Fibroblast of lung (primary cell): ENCODE measurements around the gene OTOA.

Source experiments
- EZH2 ChIP-seq: IDR thresholded peaks from 2 replicates; pipeline ENCODE4 v1.5.1; 2012; ENCODE audit warnings: low read length, control low read depth, mild to moderate bottlenecking; ENCODE audit errors: missing control alignments
- TF ChIP-seq, protein P1 (sequence below), 2 donors: IDR thresholded peaks in 1 of 2; conservative IDR thresholded peaks in 1 of 2; 1 replicate in 1 of 2; 2 replicates in 1 of 2; pipeline ENCODE4 v1.5.1; 2011 to 2012; ENCODE audit warnings: low read length in 2 of 2, control low read depth in 1 of 2, inconsistent platforms in 1 of 2, low read depth in 1 of 2, mild to moderate bottlenecking in 1 of 2

GRCh38 chr16:21664801-21665492 is 1.2 kb downstream of the OTOA start:
- TF ChIP-seq, protein P1, sequence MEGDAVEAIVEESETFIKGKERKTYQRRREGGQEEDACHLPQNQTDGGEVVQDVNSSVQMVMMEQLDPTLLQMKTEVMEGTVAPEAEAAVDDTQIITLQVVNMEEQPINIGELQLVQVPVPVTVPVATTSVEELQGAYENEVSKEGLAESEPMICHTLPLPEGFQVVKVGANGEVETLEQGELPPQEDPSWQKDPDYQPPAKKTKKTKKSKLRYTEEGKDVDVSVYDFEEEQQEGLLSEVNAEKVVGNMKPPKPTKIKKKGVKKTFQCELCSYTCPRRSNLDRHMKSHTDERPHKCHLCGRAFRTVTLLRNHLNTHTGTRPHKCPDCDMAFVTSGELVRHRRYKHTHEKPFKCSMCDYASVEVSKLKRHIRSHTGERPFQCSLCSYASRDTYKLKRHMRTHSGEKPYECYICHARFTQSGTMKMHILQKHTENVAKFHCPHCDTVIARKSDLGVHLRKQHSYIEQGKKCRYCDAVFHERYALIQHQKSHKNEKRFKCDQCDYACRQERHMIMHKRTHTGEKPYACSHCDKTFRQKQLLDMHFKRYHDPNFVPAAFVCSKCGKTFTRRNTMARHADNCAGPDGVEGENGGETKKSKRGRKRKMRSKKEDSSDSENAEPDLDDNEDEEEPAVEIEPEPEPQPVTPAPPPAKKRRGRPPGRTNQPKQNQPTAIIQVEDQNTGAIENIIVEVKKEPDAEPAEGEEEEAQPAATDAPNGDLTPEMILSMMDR (conservative IDR thresholded peaks at IDR 0.05 in 1 of 2, IDR thresholded peaks at IDR 0.05 in 1 of 2; ENCODE audit: low read depth in 1 of 2, low read length in 2 of 2), result no peak
- no peak for TF ChIP-seq EZH2
